Ovary (tissue), 3 donors: ENCODE results near the gene S1PR1.

Experiments
- POLR2A ChIP-seq: fragments of 450-650 bp; IDR thresholded peaks from one replicate; pipeline ENCODE4 v1.6.1; 2017; ENCODE audit warnings: antibody characterized with exemption, mild to moderate bottlenecking, moderate library complexity
- TF ChIP-seq, protein P1 (sequence below), 3 donors: fragments of 450-650 bp in 2 of 3; fragments of 200-600 bp in 1 of 3; IDR thresholded peaks; one replicate each; pipeline versions ENCODE4 v1.5.1 to v1.8.0; 2016 to 2022; ENCODE audit warnings: antibody characterized with exemption in 3 of 3, mild to moderate bottlenecking in 1 of 3
- donor health status: DM: no; HTN: no; CAD: no.

DNA sequence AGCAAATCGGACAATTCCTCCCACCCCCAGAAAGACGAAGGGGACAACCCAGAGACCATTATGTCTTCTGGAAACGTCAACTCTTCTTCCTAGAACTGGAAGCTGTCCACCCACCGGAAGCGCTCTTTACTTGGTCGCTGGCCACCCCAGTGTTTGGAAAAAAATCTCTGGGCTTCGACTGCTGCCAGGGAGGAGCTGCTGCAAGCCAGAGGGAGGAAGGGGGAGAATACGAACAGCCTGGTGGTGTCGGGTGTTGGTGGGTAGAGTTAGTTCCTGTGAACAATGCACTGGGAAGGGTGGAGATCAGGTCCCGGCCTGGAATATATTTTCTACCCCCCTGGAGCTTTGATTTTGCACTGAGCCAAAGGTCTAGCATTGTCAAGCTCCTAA lies 3.2 kb downstream of the S1PR1 start:
- TF ChIP-seq, protein P1, sequence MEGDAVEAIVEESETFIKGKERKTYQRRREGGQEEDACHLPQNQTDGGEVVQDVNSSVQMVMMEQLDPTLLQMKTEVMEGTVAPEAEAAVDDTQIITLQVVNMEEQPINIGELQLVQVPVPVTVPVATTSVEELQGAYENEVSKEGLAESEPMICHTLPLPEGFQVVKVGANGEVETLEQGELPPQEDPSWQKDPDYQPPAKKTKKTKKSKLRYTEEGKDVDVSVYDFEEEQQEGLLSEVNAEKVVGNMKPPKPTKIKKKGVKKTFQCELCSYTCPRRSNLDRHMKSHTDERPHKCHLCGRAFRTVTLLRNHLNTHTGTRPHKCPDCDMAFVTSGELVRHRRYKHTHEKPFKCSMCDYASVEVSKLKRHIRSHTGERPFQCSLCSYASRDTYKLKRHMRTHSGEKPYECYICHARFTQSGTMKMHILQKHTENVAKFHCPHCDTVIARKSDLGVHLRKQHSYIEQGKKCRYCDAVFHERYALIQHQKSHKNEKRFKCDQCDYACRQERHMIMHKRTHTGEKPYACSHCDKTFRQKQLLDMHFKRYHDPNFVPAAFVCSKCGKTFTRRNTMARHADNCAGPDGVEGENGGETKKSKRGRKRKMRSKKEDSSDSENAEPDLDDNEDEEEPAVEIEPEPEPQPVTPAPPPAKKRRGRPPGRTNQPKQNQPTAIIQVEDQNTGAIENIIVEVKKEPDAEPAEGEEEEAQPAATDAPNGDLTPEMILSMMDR (IDR thresholded peaks at IDR 0.05): no peak
- no peak for TF ChIP-seq POLR2A
